COR-L47 (cell line): ENCODE data around the gene THOC6.
"Not testable (repeated sequence)": the region's sequence is repeated elsewhere in the genome, so short reads cannot be mapped to it uniquely, and the experiment has no call there.

Experiments used
- DNase-seq: peaks from one replicate; lab custom pipeline; 2025; lab: John Stamatoyannopoulos, UW

THOC6 gene

GRCh38 chr16:3072148-3072547, 48.3 kb downstream of the THOC6 start:
- DNase-seq: not testable (repeated sequence)

GRCh38 chr16:3072576-3073263, 48.9 kb downstream of the THOC6 start:
- not testable (repeated sequence) for DNase-seq

GRCh38 chr16:3073448-3073847, 49.6 kb downstream of the THOC6 start:
- no peak for DNase-seq

GRCh38 chr16:3074860-3075522, 51.2 kb downstream of the THOC6 start:
- no peak for DNase-seq

GRCh38 chr16:3075523-3075915, 51.7 kb downstream of the THOC6 start:
- no peak for DNase-seq

- DNase-seq: not testable (repeated sequence)
Observed at GRCh38 chr16:3075946-3076345, 52.1 kb downstream of the THOC6 start.

GRCh38 chr16:3076577-3076976, 52.7 kb downstream of the THOC6 start:
- DNase-seq: no peak
